Keratinocyte (primary cell): ENCODE measurements around the gene PEX11G.

Experiments
- EZH2 ChIP-seq: IDR thresholded peaks from one replicate; pipeline ENCODE4 v1.6.1; 2012; ENCODE audit warnings: inconsistent platforms, mild to moderate bottlenecking, low read length, moderate library complexity
- TF ChIP-seq, protein P1 (sequence below), 3 experiments: IDR thresholded peaks in 1 of 3; conservative IDR thresholded peaks in 1 of 3; optimal IDR thresholded peaks in 1 of 3; 2 replicates in 2 of 3; 3 replicates in 1 of 3; pipeline versions ENCODE3 to v1.5.1; 2011; ENCODE audit warnings: low read length in 3 of 3, mild to moderate bottlenecking in 3 of 3, moderate library complexity in 2 of 3, control low read depth in 1 of 3, inconsistent platforms in 1 of 3; ENCODE audit not compliant: insufficient read depth in 2 of 3; ENCODE audit errors: extremely low read depth in 1 of 3

DNA sequence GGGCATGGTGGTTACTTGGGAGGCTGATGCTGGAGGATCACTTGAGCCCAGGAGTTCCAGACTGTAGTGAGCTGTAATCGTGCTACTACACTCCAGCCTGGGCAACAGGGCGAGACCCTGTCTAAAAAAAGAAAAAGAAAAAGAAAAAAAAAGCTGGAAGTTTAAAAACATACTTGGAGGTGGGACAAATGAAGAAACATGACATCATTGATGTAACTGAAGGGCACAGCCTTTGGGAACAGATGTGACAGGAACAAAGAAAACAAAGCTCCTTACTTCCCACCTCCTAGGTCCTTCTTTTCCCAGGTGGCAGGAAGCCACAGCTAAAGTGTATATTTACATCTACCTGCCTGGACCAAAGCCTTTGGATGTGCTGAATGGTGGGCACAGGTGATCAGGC, 1.9 kb downstream of the PEX11G start:
- TF ChIP-seq, protein P1, sequence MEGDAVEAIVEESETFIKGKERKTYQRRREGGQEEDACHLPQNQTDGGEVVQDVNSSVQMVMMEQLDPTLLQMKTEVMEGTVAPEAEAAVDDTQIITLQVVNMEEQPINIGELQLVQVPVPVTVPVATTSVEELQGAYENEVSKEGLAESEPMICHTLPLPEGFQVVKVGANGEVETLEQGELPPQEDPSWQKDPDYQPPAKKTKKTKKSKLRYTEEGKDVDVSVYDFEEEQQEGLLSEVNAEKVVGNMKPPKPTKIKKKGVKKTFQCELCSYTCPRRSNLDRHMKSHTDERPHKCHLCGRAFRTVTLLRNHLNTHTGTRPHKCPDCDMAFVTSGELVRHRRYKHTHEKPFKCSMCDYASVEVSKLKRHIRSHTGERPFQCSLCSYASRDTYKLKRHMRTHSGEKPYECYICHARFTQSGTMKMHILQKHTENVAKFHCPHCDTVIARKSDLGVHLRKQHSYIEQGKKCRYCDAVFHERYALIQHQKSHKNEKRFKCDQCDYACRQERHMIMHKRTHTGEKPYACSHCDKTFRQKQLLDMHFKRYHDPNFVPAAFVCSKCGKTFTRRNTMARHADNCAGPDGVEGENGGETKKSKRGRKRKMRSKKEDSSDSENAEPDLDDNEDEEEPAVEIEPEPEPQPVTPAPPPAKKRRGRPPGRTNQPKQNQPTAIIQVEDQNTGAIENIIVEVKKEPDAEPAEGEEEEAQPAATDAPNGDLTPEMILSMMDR (optimal IDR thresholded peaks at IDR 0.05 in 1 of 3, IDR thresholded peaks at IDR 0.05 in 1 of 3, conservative IDR thresholded peaks at IDR 0.05 in 1 of 3; ENCODE audit: extremely low read depth in 1 of 3, insufficient read depth in 2 of 3, low read length in 3 of 3): no peak
- no peak for TF ChIP-seq EZH2
